Panc1 (cell line): ENCODE measurements around the gene CCT8. TPM values are rescaled to one million over a fixed set of nuclear protein-coding genes. Genes with fewer than 3 reads are reported as not detected.

Source experiments
- ATAC-seq: fragments of 200-7000 bp; cut with Tn5 transposase; 2 replicates; pipeline ENCODE4 v1.9.1; 2020; ENCODE audit warnings: mild to moderate bottlenecking, moderate library complexity
- BruUV-seq: library from RNA; stranded (reverse); fragments of 400-500 nt; replicated peaks from 2 replicates; lab custom pipeline; 2021; lab: Mats Ljungman, UMichigan
- CTCF ChIA-PET: fragments of 300-600 bp; sonication (Branson Sonifier 250); formaldehyde crosslinking; loops from one replicate; lab custom pipeline; 2022; ENCODE audit warnings: antibody characterized with exemption; lab: Charles Lee
- POLR2A ChIA-PET: fragments of 300-600 bp; sonication (Branson Sonifier 250); formaldehyde crosslinking; loops from one replicate; lab custom pipeline; 2022; ENCODE audit warnings: antibody characterized with exemption; lab: Charles Lee
- DNase-seq: peaks from one replicate; pipeline ENCODE4 v3.0.0-alpha.2; 2010; ENCODE audit warnings: low read depth, low spot score
- H3K27ac ChIP-seq: 2 replicates; pipeline ENCODE4 v1.5.1; 2011; ENCODE audit warnings: mild to moderate bottlenecking, low read length, inconsistent platforms
- H3K27me3 ChIP-seq: fragments of 200-500 bp; sonication (Bioruptor generic); 2 replicates; pipeline ENCODE4 v1.6.0; 2014; ENCODE audit warnings: low read length, inconsistent platforms; ENCODE audit not compliant: control insufficient read depth, insufficient read depth
- H3K36me3 ChIP-seq: fragments of 200-500 bp; sonication (Bioruptor generic); 2 replicates; pipeline ENCODE4 v1.5.1; 2014; ENCODE audit warnings: inconsistent platforms, mild to moderate bottlenecking, low read length, moderate library complexity; ENCODE audit not compliant: control insufficient read depth, insufficient read depth
- H3K4me1 ChIP-seq: 2 replicates; pipeline ENCODE4 v1.5.1; 2011; ENCODE audit warnings: inconsistent platforms, mild to moderate bottlenecking, low read length, moderate library complexity; ENCODE audit not compliant: control insufficient read depth, insufficient read depth
- H3K4me3 ChIP-seq, 2 experiments: 2 replicates each; pipeline ENCODE4 v1.5.1; 2011 to 2012; ENCODE audit warnings: low read depth in 2 of 2, low read length in 2 of 2, mild to moderate bottlenecking in 2 of 2, inconsistent platforms in 1 of 2, moderate library complexity in 1 of 2
- H3K9me3 ChIP-seq: fragments of 200-500 bp; sonication (Bioruptor generic); 2 replicates; pipeline ENCODE4 v1.5.1; 2014; ENCODE audit warnings: low read depth, mild to moderate bottlenecking, inconsistent platforms, low read length, moderate library complexity; ENCODE audit not compliant: control insufficient read depth, insufficient read depth
- POLR2AphosphoS5 ChIP-seq: IDR thresholded peaks from 2 replicates; pipeline ENCODE4 v1.6.1; 2012; ENCODE audit warnings: mild to moderate bottlenecking, low read depth, low read length, moderate library complexity
- SIN3A ChIP-seq: IDR thresholded peaks from 2 replicates; pipeline ENCODE4 v1.6.1; 2012; ENCODE audit warnings: low read depth, mild to moderate bottlenecking, low read length, moderate library complexity, borderline replicate concordance; ENCODE audit not compliant: insufficient read depth
- TCF7L2 ChIP-seq: IDR thresholded peaks from 2 replicates; pipeline ENCODE4 v1.6.1; 2011; ENCODE audit warnings: mild to moderate bottlenecking, low read depth, low read length, inconsistent platforms
- in situ Hi-C: cut with HindIII; loops from 2 replicates; pipeline ENCODE4 v1.10.0; 2016; ENCODE audit warnings: low sequenced_read_pairs, low pct_unique_long_range_greater_than_20kb
- intact Hi-C: fragments of 100-400 bp; cut with micrococcal nuclease; formaldehyde crosslinking; loops from one replicate; pipeline ENCODE4 v1.10.0; 2022; ENCODE audit not compliant: unreplicated experiment
- total RNA-seq: library from RNA; stranded (reverse); gene quantifications from one replicate; pipeline ENCODE4 v1.2.1, GENCODE V29; 2021; ENCODE audit not compliant: unreplicated experiment
- TF ChIP-seq, protein P1 (sequence below), 2 experiments: IDR thresholded peaks; 2 replicates each; pipeline ENCODE4 v1.6.1; 2011 to 2012; ENCODE audit warnings: low read depth in 2 of 2, control low read depth in 1 of 2, low read length in 1 of 2, mild to moderate bottlenecking in 1 of 2, moderate library complexity in 1 of 2; ENCODE audit not compliant: insufficient read depth in 1 of 2
- TF ChIP-seq, protein P2 (sequence below): fragments of 450-650 bp; IDR thresholded peaks from 2 replicates; pipeline ENCODE4 v1.5.1; 2017; ENCODE audit warnings: mild to moderate bottlenecking

The CCT8 gene
- total RNA-seq, 1 experiment from 2014 or later: 160 TPM

DNA sequence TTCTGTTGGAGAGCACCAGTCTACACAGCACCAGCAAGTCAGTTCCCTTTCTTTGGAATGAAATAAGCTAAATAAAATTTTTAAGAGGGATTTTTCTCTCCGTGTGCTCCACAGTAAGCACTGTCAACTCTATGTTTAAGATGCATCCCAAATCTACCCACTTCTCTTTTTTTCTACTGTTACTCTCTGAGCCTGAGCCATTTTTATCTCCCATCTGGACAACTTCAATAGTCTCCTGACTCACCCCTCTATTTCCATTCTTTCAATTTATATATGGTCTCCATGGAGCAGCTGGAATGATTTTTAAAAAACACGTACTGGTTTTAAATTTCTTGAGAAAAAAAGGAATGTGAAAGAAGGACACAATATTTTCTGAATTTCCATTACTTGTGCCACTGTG is 24.7 kb upstream of the CCT8 start:
- BruUV-seq: no TSS peak
- intact Hi-C loops: no loop called here
- Histone ChIP-seq H3K27me3 (no peaks in the 10 kb centered on the region), H3K4me1 (no peaks in the 10 kb centered on the region), H3K9me3 (no peaks in the 10 kb centered on the region), H3K4me3 (no peak overlapping the region), H3K36me3 (no peaks in the 10 kb centered on the region), H3K27ac (no peak overlapping the region)
- ATAC-seq: no peak
- no peak for DNase-seq
- in situ Hi-C loops: no loop called here
- TF ChIP-seq, protein P1, sequence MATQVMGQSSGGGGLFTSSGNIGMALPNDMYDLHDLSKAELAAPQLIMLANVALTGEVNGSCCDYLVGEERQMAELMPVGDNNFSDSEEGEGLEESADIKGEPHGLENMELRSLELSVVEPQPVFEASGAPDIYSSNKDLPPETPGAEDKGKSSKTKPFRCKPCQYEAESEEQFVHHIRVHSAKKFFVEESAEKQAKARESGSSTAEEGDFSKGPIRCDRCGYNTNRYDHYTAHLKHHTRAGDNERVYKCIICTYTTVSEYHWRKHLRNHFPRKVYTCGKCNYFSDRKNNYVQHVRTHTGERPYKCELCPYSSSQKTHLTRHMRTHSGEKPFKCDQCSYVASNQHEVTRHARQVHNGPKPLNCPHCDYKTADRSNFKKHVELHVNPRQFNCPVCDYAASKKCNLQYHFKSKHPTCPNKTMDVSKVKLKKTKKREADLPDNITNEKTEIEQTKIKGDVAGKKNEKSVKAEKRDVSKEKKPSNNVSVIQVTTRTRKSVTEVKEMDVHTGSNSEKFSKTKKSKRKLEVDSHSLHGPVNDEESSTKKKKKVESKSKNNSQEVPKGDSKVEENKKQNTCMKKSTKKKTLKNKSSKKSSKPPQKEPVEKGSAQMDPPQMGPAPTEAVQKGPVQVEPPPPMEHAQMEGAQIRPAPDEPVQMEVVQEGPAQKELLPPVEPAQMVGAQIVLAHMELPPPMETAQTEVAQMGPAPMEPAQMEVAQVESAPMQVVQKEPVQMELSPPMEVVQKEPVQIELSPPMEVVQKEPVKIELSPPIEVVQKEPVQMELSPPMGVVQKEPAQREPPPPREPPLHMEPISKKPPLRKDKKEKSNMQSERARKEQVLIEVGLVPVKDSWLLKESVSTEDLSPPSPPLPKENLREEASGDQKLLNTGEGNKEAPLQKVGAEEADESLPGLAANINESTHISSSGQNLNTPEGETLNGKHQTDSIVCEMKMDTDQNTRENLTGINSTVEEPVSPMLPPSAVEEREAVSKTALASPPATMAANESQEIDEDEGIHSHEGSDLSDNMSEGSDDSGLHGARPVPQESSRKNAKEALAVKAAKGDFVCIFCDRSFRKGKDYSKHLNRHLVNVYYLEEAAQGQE (IDR thresholded peaks at IDR 0.05; ENCODE audit: insufficient read depth in 1 of 2, low read depth in 2 of 2, low read length in 1 of 2): no peak
- no peak for TF ChIP-seq TCF7L2
- CTCF ChIA-PET: no interaction called here
- POLR2A ChIA-PET: no interaction called here

DNA sequence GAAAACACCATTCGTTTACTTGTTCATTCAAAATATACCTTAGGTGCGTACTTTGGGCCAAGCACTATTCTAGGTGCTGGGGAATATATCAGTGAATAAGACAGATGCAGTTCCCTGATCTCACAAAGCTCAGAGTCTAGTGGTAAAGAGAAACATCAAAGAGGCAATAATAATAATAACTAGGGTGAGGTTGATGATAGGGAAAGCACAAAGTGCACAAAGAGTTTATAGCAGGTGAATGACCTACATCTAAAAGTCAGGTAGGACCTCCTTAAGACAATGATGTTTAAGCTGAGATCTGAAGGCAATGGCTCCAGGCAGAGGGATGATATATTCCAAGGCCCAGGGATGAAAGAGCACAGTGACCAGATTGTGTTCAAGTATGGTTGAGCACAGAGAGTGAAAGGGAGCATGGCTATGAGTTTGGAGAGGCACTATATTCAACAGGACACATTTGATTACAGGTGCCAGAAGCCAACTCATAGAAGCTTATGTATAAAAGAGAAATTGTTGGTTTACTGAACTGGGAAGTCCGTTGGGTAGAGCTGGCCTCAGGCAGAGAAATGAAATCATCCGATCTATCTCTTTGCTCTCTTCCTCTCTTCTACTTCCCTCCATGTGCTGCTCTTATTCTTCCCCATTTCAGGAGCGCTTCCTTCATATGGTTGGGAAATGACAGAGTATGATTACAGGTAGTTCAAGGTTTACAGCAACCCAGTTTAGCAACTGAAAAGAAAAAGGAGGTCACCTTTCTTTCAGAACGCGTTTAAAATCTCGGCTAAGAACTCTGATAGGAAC is 23.0 kb upstream of the CCT8 start:
- Histone ChIP-seq H3K4me1 (no peaks in the 10 kb centered on the region), H3K27me3 (no peaks in the 10 kb centered on the region), H3K36me3 (no peaks in the 10 kb centered on the region), H3K9me3 (no peaks in the 10 kb centered on the region), H3K4me3 (no peak overlapping the region), H3K27ac (no peak overlapping the region)
- ChIA-PET CTCF (interaction anchor here (0.9 kb wide), 1 partner anchor 280 kb away, joined by 3 read pairs; no protein-coding TSS in a partner anchor), POLR2A (no interaction called here)
- no peak for ATAC-seq
- in situ Hi-C loops: no loop called here
- intact Hi-C loops: no loop called here
- BruUV-seq: no TSS peak
- no peak for DNase-seq
- TF ChIP-seq, protein P2, sequence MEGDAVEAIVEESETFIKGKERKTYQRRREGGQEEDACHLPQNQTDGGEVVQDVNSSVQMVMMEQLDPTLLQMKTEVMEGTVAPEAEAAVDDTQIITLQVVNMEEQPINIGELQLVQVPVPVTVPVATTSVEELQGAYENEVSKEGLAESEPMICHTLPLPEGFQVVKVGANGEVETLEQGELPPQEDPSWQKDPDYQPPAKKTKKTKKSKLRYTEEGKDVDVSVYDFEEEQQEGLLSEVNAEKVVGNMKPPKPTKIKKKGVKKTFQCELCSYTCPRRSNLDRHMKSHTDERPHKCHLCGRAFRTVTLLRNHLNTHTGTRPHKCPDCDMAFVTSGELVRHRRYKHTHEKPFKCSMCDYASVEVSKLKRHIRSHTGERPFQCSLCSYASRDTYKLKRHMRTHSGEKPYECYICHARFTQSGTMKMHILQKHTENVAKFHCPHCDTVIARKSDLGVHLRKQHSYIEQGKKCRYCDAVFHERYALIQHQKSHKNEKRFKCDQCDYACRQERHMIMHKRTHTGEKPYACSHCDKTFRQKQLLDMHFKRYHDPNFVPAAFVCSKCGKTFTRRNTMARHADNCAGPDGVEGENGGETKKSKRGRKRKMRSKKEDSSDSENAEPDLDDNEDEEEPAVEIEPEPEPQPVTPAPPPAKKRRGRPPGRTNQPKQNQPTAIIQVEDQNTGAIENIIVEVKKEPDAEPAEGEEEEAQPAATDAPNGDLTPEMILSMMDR: no peak
- TF ChIP-seq POLR2AphosphoS5: no peak
- no peak for TF ChIP-seq SIN3A
- TF ChIP-seq, protein P1 (IDR thresholded peaks at IDR 0.05; ENCODE audit: insufficient read depth in 1 of 2, low read depth in 2 of 2, low read length in 1 of 2): no peak
- no peak for TF ChIP-seq TCF7L2
